Retinal pigment epithelial cell (primary cell): Measurements from ENCODE around the gene SRCAP.

Experiments used
- DNase-seq: peaks from one replicate; pipeline ENCODE4 v3.0.0-alpha.2; 2010; ENCODE audit warnings: low read depth
- H3K4me3 ChIP-seq: 2 replicates; pipeline ENCODE4 v1.5.1; 2011; ENCODE audit warnings: mild to moderate bottlenecking, low read length, control low read depth, moderate library complexity
- CTCF ChIP-seq: conservative IDR thresholded peaks from 2 replicates; pipeline ENCODE4 v1.5.1; 2011; ENCODE audit warnings: low read depth, low read length, control low read depth, inconsistent platforms

The SRCAP gene

GRCh38 chr16:30698816-30699614, at the start of gene SRCAP:
Gene SRCAP, plus strand, starts transcription at chr16:30699171. Its CDS starts 1,654 bp downstream, at chr16:30700825.
- H3K4me3 ChIP-seq = peak within 1 kb of the TSS; percentile 88
- DNase-seq = no peak
- no peak for TF ChIP-seq CTCF

GRCh38 chr16:30649725-30650368, 49.1 kb upstream of the SRCAP start:
- peak overlapping the region; percentile 50 for H3K4me3 ChIP-seq
- DNase-seq = no peak
- no peak for TF ChIP-seq CTCF

GRCh38 chr16:30650369-30651123, 48.4 kb upstream of the SRCAP start, which contains the start of gene PRR14:
Gene PRR14, plus strand, starts transcription at chr16:30650960. Its CDS starts 686 bp downstream, at chr16:30651646.
- TF ChIP-seq CTCF = no peak

GRCh38 chr16:30651124-30652004, 47.6 kb upstream of the SRCAP start:
- no peak for DNase-seq
- H3K4me3 ChIP-seq = peak overlapping the region; percentile 93
- peak; percentile 55 for TF ChIP-seq CTCF

More at GRCh38 chr16:30650369-30651123, 48.4 kb upstream of the SRCAP start, which contains the start of gene PRR14:
- DNase-seq = peak; percentile 97
- H3K4me3 ChIP-seq = peak within 1 kb of the TSS; percentile 93

GRCh38 chr16:30652005-30652296, 47.0 kb upstream of the SRCAP start:
- peak overlapping the region; percentile 93 for H3K4me3 ChIP-seq
- no peak for TF ChIP-seq CTCF
- no peak for DNase-seq

GRCh38 chr16:30652718-30653117, 46.3 kb upstream of the SRCAP start:
- H3K4me3 ChIP-seq = no peak overlapping the region
- no peak for DNase-seq
- no peak for TF ChIP-seq CTCF
